ENCODE measurements around the gene NMBR. TPM values are rescaled to one million over a fixed set of nuclear protein-coding genes. Genes with fewer than 3 reads are reported as not detected.

Gene NMBR
- total RNA-seq, 2 experiments from 2014 or later: not detected

Other genes with a start within 250 kb of the NMBR start
- not detected for gene GJE1, start 14.2 kb downstream of the NMBR start, total RNA-seq
- gene VTA1, start 141 bp upstream of the NMBR start, total RNA-seq: 10 to 100 TPM; 52.6 to 57.3 TPM
- under 1 TPM; 0.67 to 0.73 TPM for gene ADGRG6, start 154.9 kb upstream of the NMBR start, total RNA-seq

Data from activated CD8-positive, alpha-beta memory T cell treated with anti-CD3 and anti-CD28 coated beads for 36 hours (primary cell).